GM23338 (cell line): ENCODE measurements around the gene SCAF8. TPM values are rescaled to one million over a fixed set of nuclear protein-coding genes. Genes with fewer than 3 reads are reported as not detected.
"Not testable (repeated sequence)": the region's sequence is repeated elsewhere in the genome, so short reads cannot be mapped to it uniquely, and the experiment has no call there.

ENCODE experiments used
- ATAC-seq: fragments of 200-7000 bp; cut with Tn5 transposase; 3 replicates; pipeline ENCODE4 v1.9.1; 2020
- DNase-seq: peaks from one replicate; pipeline ENCODE4 v3.0.0-alpha.2; 2015; ENCODE audit warnings: low spot score
- H2AFZ ChIP-seq: fragments of 200-600 bp; sonication (generic); 2 replicates; pipeline ENCODE4 v1.8.0; 2016; ENCODE audit warnings: antibody characterized with exemption, mild to moderate bottlenecking, moderate library complexity
- H3F3A ChIP-seq: fragments of 200-600 bp; sonication (generic); replicated peaks from 2 replicates; pipeline ENCODE4 v1.8.0; 2017; ENCODE audit warnings: antibody characterized with exemption, mixed run types, low read depth
- H3K27ac ChIP-seq: fragments of 200-600 bp; sonication (generic); 2 replicates; pipeline ENCODE4 v1.6.1; 2016; ENCODE audit warnings: low read depth
- H3K27me3 ChIP-seq: fragments of 200-600 bp; sonication (generic); 2 replicates; pipeline ENCODE4 v1.8.0; 2016; ENCODE audit warnings: mild to moderate bottlenecking, mixed run types, moderate library complexity; ENCODE audit not compliant: insufficient read depth
- H3K36me3 ChIP-seq: fragments of 200-600 bp; sonication (generic); 2 replicates; pipeline ENCODE4 v1.8.0; 2016; ENCODE audit warnings: mild to moderate bottlenecking; ENCODE audit not compliant: insufficient read depth
- H3K4me1 ChIP-seq: fragments of 200-600 bp; sonication (generic); 2 replicates; pipeline ENCODE4 v1.8.0; 2016; ENCODE audit warnings: mild to moderate bottlenecking, moderate library complexity; ENCODE audit not compliant: insufficient read depth
- H3K4me2 ChIP-seq: fragments of 200-600 bp; sonication (generic); 2 replicates; pipeline ENCODE4 v1.7.1; 2017; ENCODE audit warnings: mixed run types
- H3K4me3 ChIP-seq: fragments of 200-600 bp; sonication (generic); 2 replicates; pipeline ENCODE4 v1.6.1; 2016; ENCODE audit warnings: mixed run types
- H3K79me2 ChIP-seq: fragments of 200-600 bp; sonication (generic); replicated peaks from 2 replicates; pipeline ENCODE4 v1.8.0; 2017; ENCODE audit warnings: mild to moderate bottlenecking; ENCODE audit not compliant: insufficient read depth
- H3K9me2 ChIP-seq: fragments of 200-600 bp; sonication (generic); 2 replicates; pipeline ENCODE4 v1.8.0; 2017; ENCODE audit not compliant: insufficient read depth
- H4K20me1 ChIP-seq: fragments of 200-600 bp; sonication (generic); replicated peaks from 2 replicates; pipeline ENCODE4 v1.8.0; 2017; ENCODE audit warnings: mild to moderate bottlenecking; ENCODE audit not compliant: insufficient read depth
- H3K27ac Mint-ChIP-seq: 2 replicates; pipeline ENCODE4 v1.8.0; 2020; ENCODE audit warnings: inconsistent platforms, mild to moderate bottlenecking, moderate library complexity, mixed read lengths
- H3K27me3 Mint-ChIP-seq: 3 replicates; pipeline ENCODE4 v1.8.0; 2022; ENCODE audit warnings: low read depth, mild to moderate bottlenecking, moderate library complexity, mixed read lengths, inconsistent platforms; ENCODE audit not compliant: insufficient read depth, poor library complexity
- H3K36me3 Mint-ChIP-seq: 3 replicates; pipeline ENCODE4 v1.8.0; 2021; ENCODE audit warnings: low read depth, mild to moderate bottlenecking, inconsistent platforms, moderate library complexity, mixed read lengths
- H3K4me1 Mint-ChIP-seq: 3 replicates; pipeline ENCODE4 v1.8.0; 2020; ENCODE audit warnings: mild to moderate bottlenecking, inconsistent platforms, mixed read lengths
- H3K4me3 Mint-ChIP-seq: 3 replicates; pipeline ENCODE4 v1.8.0; 2021; ENCODE audit warnings: moderate library complexity, mild to moderate bottlenecking, inconsistent platforms, mixed read lengths
- H3K9me3 Mint-ChIP-seq: 3 replicates; pipeline ENCODE4 v1.8.0; 2020; ENCODE audit warnings: moderate library complexity, mild to moderate bottlenecking, inconsistent platforms, mixed read lengths
- CREB1 ChIP-seq: fragments of 250-450 bp; sonication (Bioruptor Pico); IDR thresholded peaks from 2 replicates; pipeline ENCODE4 v1.5.0; 2020; ENCODE audit warnings: low read depth, mild to moderate bottlenecking, moderate library complexity
- EZH2 ChIP-seq: fragments of 200-600 bp; sonication (generic); IDR thresholded peaks from one replicate; pipeline ENCODE4 v1.8.0; 2017; ENCODE audit warnings: antibody characterized with exemption, mild to moderate bottlenecking, low read depth; ENCODE audit not compliant: unreplicated experiment
- JUNB ChIP-seq: IDR thresholded peaks from one replicate; pipeline ENCODE4 v1.6.1; 2016; ENCODE audit warnings: antibody characterized with exemption; ENCODE audit not compliant: unreplicated experiment
- NANOG ChIP-seq: IDR thresholded peaks from 2 replicates; pipeline ENCODE4 v1.6.1; 2016; ENCODE audit warnings: antibody characterized with exemption, borderline replicate concordance
- polyA plus RNA-seq: library from polyadenylated mRNA; unstranded; fragments of >200 nt; fragmentation: Nextera tagmentation; extraction: Ambion mirVana; gene quantifications from 2 replicates; pipeline ENCODE4 v1.2.1, GENCODE V29; 2016
- total RNA-seq: library from RNA; depleted of rRNA; stranded (reverse); fragments of >200 nt; shearing (Covaris generic); gene quantifications from 2 replicates; pipeline ENCODE4 v1.2.3, GENCODE V29; 2014
- TF ChIP-seq, protein P1 (sequence below), 2 experiments: fragments of 200-600 bp in 1 of 2; sonication (generic) in 1 of 2; conservative IDR thresholded peaks; 2 replicates each; pipeline versions ENCODE4 v1.5.1 to v1.6.1; 2016 to 2017; ENCODE audit warnings: antibody characterized with exemption in 2 of 2, low read depth in 2 of 2, mild to moderate bottlenecking in 2 of 2, moderate library complexity in 1 of 2
- TF ChIP-seq, protein P2 (sequence below): IDR thresholded peaks from one replicate; pipeline ENCODE4 v1.6.1; 2018; ENCODE audit warnings: antibody characterized with exemption; ENCODE audit not compliant: unreplicated experiment
- TF ChIP-seq, protein P3 (sequence below): IDR thresholded peaks from 2 replicates; pipeline ENCODE4 v1.6.1; 2016; ENCODE audit warnings: antibody characterized with exemption

The SCAF8 gene
- total and polyA plus RNA-seq, 2 experiments from 2014 or later, result 13.8 to 37.9 TPM

DNA sequence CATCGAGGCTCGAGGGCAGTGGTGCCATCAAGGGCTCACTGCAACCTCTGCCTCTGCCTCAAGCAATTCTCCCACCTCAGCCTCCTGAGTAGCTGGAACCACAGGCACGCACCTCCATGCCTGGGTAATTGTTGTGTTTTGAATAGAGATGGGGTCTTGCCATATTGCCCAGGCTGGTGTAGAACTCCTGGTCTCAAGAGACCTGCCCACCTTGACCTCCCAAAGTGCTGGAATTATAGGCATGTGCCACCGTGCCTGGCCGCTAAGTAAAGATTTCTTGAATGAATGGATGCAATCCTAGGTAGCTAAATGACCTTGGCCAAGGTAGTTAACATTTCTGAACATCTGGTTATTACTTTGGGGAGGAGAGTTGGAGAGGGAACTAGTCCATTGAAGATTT lies 7.4 kb downstream of the SCAF8 start (continued):
- TF ChIP-seq, protein P1, sequence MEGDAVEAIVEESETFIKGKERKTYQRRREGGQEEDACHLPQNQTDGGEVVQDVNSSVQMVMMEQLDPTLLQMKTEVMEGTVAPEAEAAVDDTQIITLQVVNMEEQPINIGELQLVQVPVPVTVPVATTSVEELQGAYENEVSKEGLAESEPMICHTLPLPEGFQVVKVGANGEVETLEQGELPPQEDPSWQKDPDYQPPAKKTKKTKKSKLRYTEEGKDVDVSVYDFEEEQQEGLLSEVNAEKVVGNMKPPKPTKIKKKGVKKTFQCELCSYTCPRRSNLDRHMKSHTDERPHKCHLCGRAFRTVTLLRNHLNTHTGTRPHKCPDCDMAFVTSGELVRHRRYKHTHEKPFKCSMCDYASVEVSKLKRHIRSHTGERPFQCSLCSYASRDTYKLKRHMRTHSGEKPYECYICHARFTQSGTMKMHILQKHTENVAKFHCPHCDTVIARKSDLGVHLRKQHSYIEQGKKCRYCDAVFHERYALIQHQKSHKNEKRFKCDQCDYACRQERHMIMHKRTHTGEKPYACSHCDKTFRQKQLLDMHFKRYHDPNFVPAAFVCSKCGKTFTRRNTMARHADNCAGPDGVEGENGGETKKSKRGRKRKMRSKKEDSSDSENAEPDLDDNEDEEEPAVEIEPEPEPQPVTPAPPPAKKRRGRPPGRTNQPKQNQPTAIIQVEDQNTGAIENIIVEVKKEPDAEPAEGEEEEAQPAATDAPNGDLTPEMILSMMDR (conservative IDR thresholded peaks at IDR 0.05; ENCODE audit: low read depth in 2 of 2), result no peak
- TF ChIP-seq EZH2, result no peak
- no peak for TF ChIP-seq JUNB
- TF ChIP-seq, protein P2, sequence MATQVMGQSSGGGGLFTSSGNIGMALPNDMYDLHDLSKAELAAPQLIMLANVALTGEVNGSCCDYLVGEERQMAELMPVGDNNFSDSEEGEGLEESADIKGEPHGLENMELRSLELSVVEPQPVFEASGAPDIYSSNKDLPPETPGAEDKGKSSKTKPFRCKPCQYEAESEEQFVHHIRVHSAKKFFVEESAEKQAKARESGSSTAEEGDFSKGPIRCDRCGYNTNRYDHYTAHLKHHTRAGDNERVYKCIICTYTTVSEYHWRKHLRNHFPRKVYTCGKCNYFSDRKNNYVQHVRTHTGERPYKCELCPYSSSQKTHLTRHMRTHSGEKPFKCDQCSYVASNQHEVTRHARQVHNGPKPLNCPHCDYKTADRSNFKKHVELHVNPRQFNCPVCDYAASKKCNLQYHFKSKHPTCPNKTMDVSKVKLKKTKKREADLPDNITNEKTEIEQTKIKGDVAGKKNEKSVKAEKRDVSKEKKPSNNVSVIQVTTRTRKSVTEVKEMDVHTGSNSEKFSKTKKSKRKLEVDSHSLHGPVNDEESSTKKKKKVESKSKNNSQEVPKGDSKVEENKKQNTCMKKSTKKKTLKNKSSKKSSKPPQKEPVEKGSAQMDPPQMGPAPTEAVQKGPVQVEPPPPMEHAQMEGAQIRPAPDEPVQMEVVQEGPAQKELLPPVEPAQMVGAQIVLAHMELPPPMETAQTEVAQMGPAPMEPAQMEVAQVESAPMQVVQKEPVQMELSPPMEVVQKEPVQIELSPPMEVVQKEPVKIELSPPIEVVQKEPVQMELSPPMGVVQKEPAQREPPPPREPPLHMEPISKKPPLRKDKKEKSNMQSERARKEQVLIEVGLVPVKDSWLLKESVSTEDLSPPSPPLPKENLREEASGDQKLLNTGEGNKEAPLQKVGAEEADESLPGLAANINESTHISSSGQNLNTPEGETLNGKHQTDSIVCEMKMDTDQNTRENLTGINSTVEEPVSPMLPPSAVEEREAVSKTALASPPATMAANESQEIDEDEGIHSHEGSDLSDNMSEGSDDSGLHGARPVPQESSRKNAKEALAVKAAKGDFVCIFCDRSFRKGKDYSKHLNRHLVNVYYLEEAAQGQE, result no peak
- no peak for TF ChIP-seq NANOG

DNA sequence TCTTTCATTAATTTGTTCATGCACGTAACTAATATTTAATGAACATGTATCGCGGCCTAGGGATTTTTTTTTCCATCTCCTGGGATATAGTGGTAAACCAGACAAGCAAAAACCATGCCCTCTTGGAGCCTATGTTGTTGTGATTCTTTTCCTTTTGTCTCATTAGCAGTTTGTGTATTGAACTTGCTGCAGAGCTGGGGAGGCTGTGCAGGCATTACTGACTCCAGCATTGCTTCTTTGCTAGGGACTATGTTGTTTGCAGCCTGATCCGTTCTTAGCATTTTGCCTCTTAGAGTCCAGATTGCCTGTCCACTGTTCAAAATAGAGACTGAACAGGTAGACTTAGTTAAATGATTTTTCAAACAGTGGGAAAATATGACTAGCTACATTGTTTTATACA lies 9.7 kb downstream of the SCAF8 start:
- ATAC-seq (no peak), DNase-seq (no peak)
- no peaks in the 10 kb centered on the region for H3K36me3 ChIP-seq
- H3K79me2 ChIP-seq, result peaks cover 100% of the 10 kb centered on the region
- TF ChIP-seq, protein P2, result no peak
- no peak for TF ChIP-seq CREB1 (CRISPR knock-in tag)
- TF ChIP-seq, protein P3, sequence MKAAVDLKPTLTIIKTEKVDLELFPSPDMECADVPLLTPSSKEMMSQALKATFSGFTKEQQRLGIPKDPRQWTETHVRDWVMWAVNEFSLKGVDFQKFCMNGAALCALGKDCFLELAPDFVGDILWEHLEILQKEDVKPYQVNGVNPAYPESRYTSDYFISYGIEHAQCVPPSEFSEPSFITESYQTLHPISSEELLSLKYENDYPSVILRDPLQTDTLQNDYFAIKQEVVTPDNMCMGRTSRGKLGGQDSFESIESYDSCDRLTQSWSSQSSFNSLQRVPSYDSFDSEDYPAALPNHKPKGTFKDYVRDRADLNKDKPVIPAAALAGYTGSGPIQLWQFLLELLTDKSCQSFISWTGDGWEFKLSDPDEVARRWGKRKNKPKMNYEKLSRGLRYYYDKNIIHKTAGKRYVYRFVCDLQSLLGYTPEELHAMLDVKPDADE, result no peak
- Mint-ChIP-seq H3K4me3 (no peak overlapping the region), H3K36me3 (peaks cover 11% of the 10 kb centered on the region; the same call in 2 of the 3 replicates), H3K4me1 (peaks cover 38% of the 10 kb centered on the region), H3K27ac (no peak overlapping the region), H3K27me3 (peaks cover 3% of the 10 kb centered on the region), H3K9me3 (no peaks in the 10 kb centered on the region)
- no peak overlapping the region for H3K27ac ChIP-seq
- no peak overlapping the region for H2AFZ ChIP-seq
- H4K20me1 ChIP-seq, result peaks cover 29% of the 10 kb centered on the region
- no peaks in the 10 kb centered on the region for H3F3A ChIP-seq
- no peaks in the 10 kb centered on the region for H3K27me3 ChIP-seq
- no peak overlapping the region for H3K4me3 ChIP-seq
- peak overlapping the region; percentile 5; the same call in 1 of the 2 replicates for H3K4me2 ChIP-seq
- H3K4me1 ChIP-seq, result peaks cover 48% of the 10 kb centered on the region
- no peaks in the 10 kb centered on the region for H3K9me2 ChIP-seq

DNA sequence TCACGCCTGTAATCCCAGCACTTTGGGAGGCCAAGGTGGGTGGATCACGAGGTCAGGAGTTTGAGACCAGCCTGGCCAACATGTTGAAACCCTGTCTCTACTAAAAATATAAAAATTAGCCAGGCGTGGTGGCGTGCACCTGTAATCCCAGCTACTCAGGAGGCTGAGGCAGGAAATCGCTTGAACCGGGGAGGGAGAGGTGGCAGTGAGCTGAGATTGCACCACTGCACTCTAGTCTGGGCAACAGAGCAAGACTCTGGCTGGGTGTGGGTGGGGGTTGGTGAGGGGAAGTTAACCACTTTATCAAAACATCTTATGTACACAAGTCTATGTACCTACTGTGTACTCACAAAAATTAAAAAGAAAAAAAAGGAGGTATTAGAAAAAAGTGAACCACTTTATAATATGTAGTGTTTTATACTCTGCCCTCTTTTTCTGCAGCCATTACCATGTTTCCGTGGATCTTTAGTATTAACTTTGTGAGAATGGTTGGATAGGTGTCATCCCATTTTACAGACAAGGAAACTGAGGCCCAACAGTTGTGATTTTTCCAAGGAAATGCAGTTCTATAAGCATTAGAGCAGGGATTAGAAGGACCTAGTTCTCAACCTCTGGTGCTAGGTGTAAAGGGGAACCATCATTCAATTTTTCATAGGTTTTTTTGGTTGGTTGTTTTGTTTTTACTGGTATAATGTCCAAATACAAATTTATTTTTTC lies 11.0 kb downstream of the SCAF8 start:
- H3K27ac Mint-ChIP-seq, H3K4me3 Mint-ChIP-seq, H3K4me3 ChIP-seq, H2AFZ ChIP-seq, H3K9me3 Mint-ChIP-seq, H3K27me3 Mint-ChIP-seq, H3K27me3 ChIP-seq, H3K27ac ChIP-seq, H3F3A ChIP-seq, H3K9me2 ChIP-seq, ATAC-seq, DNase-seq, H3K36me3 ChIP-seq, H3K4me2 ChIP-seq: not testable (repeated sequence)
- Histone ChIP-seq H3K4me1 (peaks cover 47% of the 10 kb centered on the region), H3K79me2 (peaks cover 100% of the 10 kb centered on the region), H4K20me1 (peaks cover 36% of the 10 kb centered on the region)
- Mint-ChIP-seq H3K36me3 (peaks cover 11% of the 10 kb centered on the region; the same call in 2 of the 3 replicates), H3K4me1 (peaks cover 30% of the 10 kb centered on the region)
